HG02642 (cell line): ENCODE data around the gene ZNF629.

ENCODE experiments used
- ATAC-seq: cut with Tn5 transposase; IDR thresholded peaks from one replicate; pipeline ENCODE4 v1.9.1; 2021; ENCODE audit warnings: mild to moderate bottlenecking; ENCODE audit not compliant: unreplicated experiment, poor library complexity

ZNF629 gene

GRCh38 chr16:30750876-30751465 is 36.0 kb downstream of the ZNF629 start:
- ATAC-seq, result no peak

DNA sequence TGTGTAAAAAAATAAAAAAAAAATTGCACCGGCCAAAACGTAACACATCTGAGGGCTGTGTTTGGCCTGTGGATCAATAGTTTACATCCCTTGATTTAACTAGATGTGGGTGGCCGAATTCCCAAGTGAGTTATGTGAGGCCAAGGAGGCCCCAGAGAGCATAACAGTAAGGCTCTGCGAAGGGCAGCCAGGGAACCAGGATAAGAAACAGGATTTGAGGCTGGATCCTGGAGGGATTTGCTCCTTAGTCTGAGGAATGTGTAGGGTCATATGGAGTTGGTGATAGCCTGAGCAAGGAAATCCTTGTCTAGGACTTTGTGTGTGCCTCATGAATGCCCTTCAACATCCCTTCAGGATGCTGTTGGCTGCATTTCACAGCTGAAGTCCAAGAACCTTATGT is 36.8 kb downstream of the ZNF629 start:
- ATAC-seq, result no peak

GRCh38 chr16:30748634-30749445 is 38.2 kb downstream of the ZNF629 start:
- peak; percentile 25 for ATAC-seq

- ATAC-seq, result peak; percentile 96
Observed at GRCh38 chr16:30747799-30748633, 39.0 kb downstream of the ZNF629 start, which contains the start of gene PHKG2. PHKG2 (plus strand) TSS chr16:30748425; CDS start chr16:30748821, 396 bp downstream.

GRCh38 chr16:30747331-30747730 is 39.7 kb downstream of the ZNF629 start:
- ATAC-seq, result no peak

GRCh38 chr16:30746638-30747175 is 40.3 kb downstream of the ZNF629 start:
- no peak for ATAC-seq

DNA sequence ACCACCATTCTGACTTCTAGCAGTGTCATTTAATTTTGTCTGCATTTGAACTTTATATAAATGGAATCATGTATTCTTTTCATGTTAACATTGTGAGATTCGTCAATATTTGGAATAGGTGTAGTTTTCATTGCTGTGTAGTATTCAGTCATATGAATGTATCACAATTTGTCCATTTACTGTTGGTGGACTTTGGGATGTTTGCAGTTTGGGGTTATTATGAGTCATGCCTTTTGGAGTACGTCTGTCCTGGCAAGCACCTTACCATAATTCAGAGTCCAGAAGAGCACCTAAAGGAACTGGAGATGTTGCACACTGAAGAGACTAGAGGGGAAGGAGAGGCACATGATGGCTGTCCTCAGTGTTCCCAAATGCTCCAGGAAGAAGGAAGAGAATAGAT is 41.9 kb downstream of the ZNF629 start:
- ATAC-seq, result no peak

DNA sequence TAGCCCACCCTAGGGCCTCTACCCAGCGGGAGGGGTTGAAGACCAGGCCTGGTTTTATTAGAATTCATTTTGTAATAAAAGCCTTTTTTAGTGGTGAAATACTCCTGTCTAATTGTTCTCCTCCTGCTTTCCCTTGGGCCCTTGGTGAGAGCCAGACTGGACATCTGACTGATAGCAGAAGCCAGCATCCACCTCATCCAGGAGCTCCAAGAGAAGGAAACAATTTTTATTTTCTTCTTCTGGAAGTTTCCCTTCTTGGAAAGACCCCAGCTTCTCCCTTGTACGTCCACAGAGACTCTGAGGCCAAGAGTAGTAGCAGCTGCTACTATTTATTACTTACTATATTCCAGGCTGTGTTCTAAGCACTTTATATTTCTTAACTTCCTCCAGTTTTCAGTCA is 42.8 kb downstream of the ZNF629 start:
- no peak for ATAC-seq

GRCh38 chr16:30743716-30744115 is 43.3 kb downstream of the ZNF629 start:
- no peak for ATAC-seq

GRCh38 chr16:30741461-30741914 is 45.5 kb downstream of the ZNF629 start:
- ATAC-seq, result no peak

- ATAC-seq, result no peak
Observed at GRCh38 chr16:30740364-30741251, 46.4 kb downstream of the ZNF629 start.

GRCh38 chr16:30738984-30739951 is 47.7 kb downstream of the ZNF629 start:
- no peak for ATAC-seq

- no peak for ATAC-seq
Observed at GRCh38 chr16:30737794-30738648, 49.0 kb downstream of the ZNF629 start.

GRCh38 chr16:30736995-30737793 is 49.8 kb downstream of the ZNF629 start:
- no peak for ATAC-seq

- ATAC-seq, result no peak
Observed at GRCh38 chr16:30731411-30731810, 55.6 kb downstream of the ZNF629 start.

DNA sequence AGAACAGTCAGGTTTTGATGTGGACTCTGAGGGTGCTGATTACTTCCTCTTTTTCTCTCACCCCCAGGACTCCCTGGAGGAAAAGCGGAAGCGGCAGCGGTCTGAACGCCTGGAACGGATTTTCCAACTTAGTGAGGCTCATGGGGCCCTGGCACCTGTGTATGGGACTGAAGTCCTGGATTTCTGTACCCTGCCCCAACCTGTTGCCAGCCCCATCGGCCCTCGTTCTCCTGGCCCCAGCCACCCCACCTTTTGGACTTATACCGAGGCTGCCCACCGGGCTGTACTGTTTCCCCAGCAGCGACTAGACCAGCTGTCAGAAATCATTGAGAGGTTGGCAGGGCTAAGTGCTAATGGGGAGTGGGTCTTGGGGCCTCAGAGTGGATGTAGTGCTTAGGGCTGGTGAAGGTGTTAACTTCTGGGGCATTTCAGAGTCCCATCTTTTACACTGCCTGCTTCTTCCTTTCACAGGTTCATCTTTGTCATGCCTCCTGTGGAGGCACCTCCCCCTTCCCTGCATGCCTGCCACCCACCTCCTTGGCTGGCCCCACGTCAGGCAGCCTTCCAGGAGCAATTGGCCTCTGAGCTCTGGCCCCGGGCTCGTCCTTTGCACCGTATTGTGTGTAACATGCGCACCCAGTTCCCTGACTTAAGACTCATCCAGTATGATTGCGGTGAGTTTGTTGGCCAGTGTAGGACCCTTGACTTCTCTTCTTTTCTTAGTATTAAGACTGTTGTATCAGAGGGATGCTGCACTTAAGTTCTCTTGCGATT is 57.9 kb downstream of the ZNF629 start:
- ATAC-seq, result no peak
